Thyroid gland (tissue), 4 donors: Measurements from ENCODE around the gene ZNF550. TPM values are rescaled to one million over a fixed set of nuclear protein-coding genes. Genes with fewer than 3 reads are reported as not detected.
A peak's percentile ranks its signal among the peaks of the same experiment; 100 is the strongest.

Experiments used
- DNase-seq, 2 donors: peaks; one replicate each; pipeline ENCODE4 v3.0.0-alpha.2; 2019
- H3K27ac ChIP-seq, 3 donors: fragments of 200-600 bp; sonication (generic); 1 replicate in 2 of 3; 2 replicates in 1 of 3; pipeline ENCODE4 v1.5.1; 2016 to 2019; ENCODE audit warnings: mild to moderate bottlenecking in 1 of 3, moderate library complexity in 1 of 3
- H3K27me3 ChIP-seq: fragments of 200-600 bp; sonication (generic); one replicate; pipeline ENCODE4 v1.5.1; 2019
- H3K36me3 ChIP-seq, 2 donors: fragments of 200-600 bp; sonication (generic); one replicate each; pipeline ENCODE4 v1.5.1; 2016 to 2019
- H3K4me1 ChIP-seq, 2 donors: fragments of 200-600 bp; sonication (generic); one replicate each; pipeline ENCODE4 v1.5.1; 2017 to 2019
- H3K4me3 ChIP-seq, 3 donors: fragments of 200-600 bp; sonication (generic); replicated peaks in 1 of 3; 1 replicate in 2 of 3; 2 replicates in 1 of 3; pipeline ENCODE4 v1.5.1; 2016; ENCODE audit warnings: mild to moderate bottlenecking in 1 of 3
- H3K9me3 ChIP-seq: fragments of 200-600 bp; sonication (generic); one replicate; pipeline ENCODE4 v1.5.1; 2017
- CTCF ChIP-seq, 6 experiments: fragments of 200-600 bp in 3 of 6; fragments of 450-650 bp in 3 of 6; sonication (generic) in 3 of 6; IDR thresholded peaks; one replicate each; pipeline ENCODE4 v1.5.1; 2016 to 2019; ENCODE audit warnings: antibody characterized with exemption in 6 of 6, mild to moderate bottlenecking in 2 of 6, inconsistent platforms in 1 of 6, moderate library complexity in 1 of 6
- POLR2A ChIP-seq, 2 donors: fragments of 450-650 bp; IDR thresholded peaks; one replicate each; pipeline ENCODE4 v1.6.1; 2017; ENCODE audit warnings: antibody characterized with exemption in 2 of 2, mild to moderate bottlenecking in 2 of 2, moderate library complexity in 1 of 2
- WGBS, 2 donors: methylation state at CpG; one replicate each; pipeline ENCODE4 v1.1.5; 2017; 5-methylcytosine and 5-hydroxymethylcytosine counted together
- intact Hi-C: fragments of 100-400 bp; cut with DNase I; formaldehyde crosslinking; loops from one replicate; pipeline ENCODE4 v1.15.1; 2023
- total RNA-seq, 4 donors: library from RNA; depleted of rRNA; stranded (reverse); fragments of >200 nt; gene quantifications; one replicate each; pipeline ENCODE4 v1.2.3, GENCODE V29; 2016

ZNF550 gene
- total RNA-seq = 10 to 100 TPM in 1 of 4 donors, 1 to 10 TPM in 3; 7.1 to 13.5 (median 8.7) TPM

GRCh38 chr19:57559404-57560025, at the start of gene ZNF550:
ZNF550 (minus strand) TSS chr19:57559863; CDS start chr19:57559682, 181 bp downstream.
- Histone ChIP-seq H3K27ac (peak within 1 kb of the TSS in 1 of 3 donors; percentile 19), H3K4me1 (peaks cover 9 to 11% of the 10 kb centered on the region in 2 donors), H3K9me3 (no peaks in the 10 kb centered on the region), H3K36me3 (peaks cover 17% of the 10 kb centered on the region in 2 donors), H3K4me3 (peak within 1 kb of the TSS; percentile 19 to 87 (median 81)), H3K27me3 (no peaks in the 10 kb centered on the region)
- WGBS, 2 donors = 0% methylated on average over 29 to 47 of the region's 56 CpGs
- intact Hi-C loops = no loop called here
- DNase-seq = peak; percentile 92
- TF ChIP-seq CTCF (IDR thresholded peaks at IDR 0.05) (no peak), POLR2A (IDR thresholded peaks at IDR 0.05) (peak in 1 of 2 donors; percentile 70)

GRCh38 chr19:57606931-57607330, 47.3 kb upstream of the ZNF550 start:
- TF ChIP-seq POLR2A (IDR thresholded peaks at IDR 0.05) (no peak), CTCF (IDR thresholded peaks at IDR 0.05) (no peak)
- no peak for DNase-seq
- H3K9me3 ChIP-seq = no peaks in the 10 kb centered on the region
- no peak overlapping the region for H3K27ac ChIP-seq
- no peak overlapping the region for H3K4me3 ChIP-seq
- whole genome bisulfite sequencing, 2 donors = 95 to 98% methylated on average over 5 of the region's 5 CpGs
- peaks cover 14% of the 10 kb centered on the region in 2 donors for H3K36me3 ChIP-seq
- H3K4me1 ChIP-seq = no peaks in the 10 kb centered on the region
- intact Hi-C loops = no loop called here
- H3K27me3 ChIP-seq = no peaks in the 10 kb centered on the region

- peaks cover 6 to 9% of the 10 kb centered on the region in 2 donors for H3K4me1 ChIP-seq
- intact Hi-C loops = no loop called here
- H3K27ac ChIP-seq = no peak within 1 kb of the TSS
- DNase-seq = peak; percentile 95 to 97
- H3K36me3 ChIP-seq = peaks cover 0 to 5% of the 10 kb centered on the region in 2 donors
- no peaks in the 10 kb centered on the region for H3K9me3 ChIP-seq
- WGBS, 2 donors = 0 to 1% methylated on average over 8 to 39 of the region's 53 CpGs
- no peaks in the 10 kb centered on the region for H3K27me3 ChIP-seq
- peak within 1 kb of the TSS; percentile 45 to 63 (median 59) for H3K4me3 ChIP-seq
- TF ChIP-seq POLR2A (IDR thresholded peaks at IDR 0.05) = no peak
- no peak for TF ChIP-seq CTCF (IDR thresholded peaks at IDR 0.05)
Measured at GRCh38 chr19:57599761-57600383, 40.2 kb upstream of the ZNF550 start, which contains the start of gene ZNF530. ZNF530 (plus strand) TSS chr19:57599885; CDS start chr19:57604346, 4,461 bp downstream.

- Histone ChIP-seq H3K36me3 (no peaks in the 10 kb centered on the region), H3K27me3 (no peaks in the 10 kb centered on the region), H3K9me3 (no peaks in the 10 kb centered on the region), H3K4me3 (peak overlapping the region in 2 of 3 donors; percentile 59 to 63), H3K4me1 (peaks cover 6 to 9% of the 10 kb centered on the region in 2 donors), H3K27ac (no peak overlapping the region)
- intact Hi-C loops = no loop called here
- TF ChIP-seq POLR2A (IDR thresholded peaks at IDR 0.05) (no peak), CTCF (IDR thresholded peaks at IDR 0.05) (no peak)
- no peak for DNase-seq
- 51 to 59% methylated on average over 8 of the region's 8 CpGs for WGBS, 2 donors
Measured at GRCh38 chr19:57599377-57599760, 39.7 kb upstream of the ZNF550 start.

GRCh38 chr19:57587529-57587928, 27.9 kb upstream of the ZNF550 start:
- peaks cover 25 to 29% of the 10 kb centered on the region in 2 donors for H3K36me3 ChIP-seq
- H3K4me1 ChIP-seq = peaks cover 13 to 19% of the 10 kb centered on the region in 2 donors
- TF ChIP-seq CTCF (IDR thresholded peaks at IDR 0.05) (no peak), POLR2A (IDR thresholded peaks at IDR 0.05) (no peak)
- no peaks in the 10 kb centered on the region for H3K27me3 ChIP-seq
- WGBS, 2 donors = 92 to 100% methylated on average over 1 of the region's 1 CpG
- H3K9me3 ChIP-seq = peaks cover 3% of the 10 kb centered on the region
- H3K4me3 ChIP-seq = no peak overlapping the region
- DNase-seq = no peak
- intact Hi-C loops = no loop called here
- H3K27ac ChIP-seq = no peak overlapping the region
